K562 (cell line): ENCODE measurements around the gene CALHM4. TPM values are rescaled to one million over a fixed set of nuclear protein-coding genes. Genes with fewer than 3 reads are reported as not detected.

Source experiments
- ATAC-seq: fragments of 200-7000 bp; cut with Tn5 transposase; 3 replicates; pipeline ENCODE4 v1.9.1; 2020; ENCODE audit warnings: moderate library complexity
- BruUV-seq: library from RNA; stranded (reverse); fragments of 400-500 nt; replicated peaks from 2 replicates; lab custom pipeline; 2021; lab: Mats Ljungman, UMichigan
- CTCF ChIA-PET: fragments of 300-600 bp; formaldehyde crosslinking; extraction: SDS; loops from one replicate; lab custom pipeline; 2021; ENCODE audit warnings: low intra/inter-chr PET ratio; lab: Yijun Ruan, JAX
- POLR2A ChIA-PET: fragments of 300-600, 350-650 bp; sonication (Branson Sonifier 250); formaldehyde crosslinking; extraction: SDS; loops from one replicate; lab custom pipeline; 2021; ENCODE audit warnings: antibody characterized with exemption, inconsistent platforms; lab: Yijun Ruan, JAX
- DNase-seq, 4 experiments: peaks; one replicate each; pipeline versions ENCODE4 v3.0.0 to v3.0.0-alpha.2; 2011 to 2018; ENCODE audit warnings: low spot score in 3 of 4, mixed read lengths in 3 of 4; ENCODE audit errors: extremely low read depth in 1 of 4
- FAIRE-seq: peaks from 2 replicates; lab custom pipeline; 2011; peaks lifted over from hg19 to GRCh38; lab: Jason Lieb, UNC
- H2AFZ ChIP-seq: 2 replicates; pipeline ENCODE4 v1.6.0; 2011; ENCODE audit warnings: low read depth, low read length, control low read depth, inconsistent platforms
- H3K27ac ChIP-seq: fragments of 200-600 bp; 3 replicates; pipeline ENCODE4 v1.8.0; 2011; ENCODE audit warnings: low read depth, mild to moderate bottlenecking, control low read depth, inconsistent platforms, low read length, moderate library complexity, mixed read lengths; ENCODE audit errors: extremely low read depth
- H3K27me3 ChIP-seq, 2 experiments: fragments of 300-600 bp in 1 of 2; 2 replicates in 1 of 2; 3 replicates in 1 of 2; pipeline versions ENCODE4 v1.6.0 to v1.8.0; 2011; ENCODE audit warnings: inconsistent platforms in 2 of 2, low read length in 2 of 2, mild to moderate bottlenecking in 1 of 2, mixed read lengths in 1 of 2, moderate library complexity in 1 of 2; ENCODE audit not compliant: control insufficient read depth in 2 of 2, insufficient read depth in 2 of 2
- H3K36me3 ChIP-seq: fragments of 300-600 bp; 3 replicates; pipeline ENCODE4 v1.8.0; 2011; ENCODE audit warnings: mild to moderate bottlenecking, low read length, inconsistent platforms; ENCODE audit not compliant: control insufficient read depth, insufficient read depth
- H3K4me1 ChIP-seq, 2 experiments: fragments of 200-600 bp in 1 of 2; replicated peaks in 1 of 2; 2 replicates in 1 of 2; 3 replicates in 1 of 2; pipeline versions ENCODE4 v1.5.1 to v1.8.0; 2011; ENCODE audit warnings: inconsistent platforms in 2 of 2, low read length in 2 of 2, mild to moderate bottlenecking in 1 of 2, mixed read lengths in 1 of 2, moderate library complexity in 1 of 2; ENCODE audit not compliant: control insufficient read depth in 2 of 2, insufficient read depth in 2 of 2
- H3K4me2 ChIP-seq: 2 replicates; pipeline ENCODE4 v1.6.1; 2011; ENCODE audit warnings: low read length, control low read depth, inconsistent platforms, mixed read lengths; ENCODE audit not compliant: insufficient read depth
- H3K4me3 ChIP-seq: fragments of 200-600 bp; sonication (generic), shearing (Covaris generic); 2 replicates; pipeline ENCODE4 v1.5.1; 2016; ENCODE audit warnings: control low read depth, inconsistent platforms
- H3K79me2 ChIP-seq: fragments of 200-600 bp; 3 replicates; pipeline ENCODE4 v1.8.0; 2011; ENCODE audit warnings: low read length, inconsistent platforms; ENCODE audit not compliant: control insufficient read depth, insufficient read depth
- H3K9ac ChIP-seq, 2 experiments: 2 replicates each; pipeline versions ENCODE4 v1.6.0 to v1.6.1; 2011; ENCODE audit warnings: low read depth in 2 of 2, low read length in 2 of 2, control low read depth in 1 of 2, inconsistent platforms in 1 of 2, mild to moderate bottlenecking in 1 of 2, mixed read lengths in 1 of 2; ENCODE audit not compliant: insufficient read depth in 1 of 2
- H3K9me1 ChIP-seq: one replicate; pipeline ENCODE4 v1.6.0; 2011; ENCODE audit warnings: inconsistent platforms, mild to moderate bottlenecking, low read length, moderate library complexity; ENCODE audit not compliant: control insufficient read depth, insufficient read depth
- H3K9me3 ChIP-seq: replicated peaks from 2 replicates; pipeline ENCODE4 v1.5.1; 2011; ENCODE audit warnings: low read depth, low read length, inconsistent platforms; ENCODE audit not compliant: control insufficient read depth, insufficient read depth
- H4K20me1 ChIP-seq: replicated peaks from 2 replicates; pipeline ENCODE4 v1.6.1; 2011; ENCODE audit warnings: low read length, inconsistent platforms, mixed read lengths; ENCODE audit not compliant: control insufficient read depth, insufficient read depth
- CBX8 ChIP-seq: fragments of 200-600 bp; sonication (generic); IDR thresholded peaks from 2 replicates; pipeline ENCODE4 v1.6.1; 2012; ENCODE audit warnings: borderline replicate concordance, mixed run types, low read depth, mild to moderate bottlenecking, moderate library complexity, mixed read lengths, low read length, control low read depth, inconsistent platforms; ENCODE audit not compliant: poor library complexity, severe bottlenecking; ENCODE audit errors: extremely low read depth
- CCAR2 ChIP-seq: fragments of 200-400 bp; formaldehyde crosslinking; IDR thresholded peaks from 2 replicates; pipeline ENCODE4 v1.6.1; 2017; ENCODE audit warnings: mild to moderate bottlenecking, low read depth, low read length
- HNRNPLL ChIP-seq: fragments of 200-400 bp; formaldehyde crosslinking; IDR thresholded peaks from 2 replicates; pipeline ENCODE4 v1.6.1; 2017; ENCODE audit warnings: low read length, low read depth, mild to moderate bottlenecking; ENCODE audit not compliant: poor library complexity, severe bottlenecking
- PML ChIP-seq: IDR thresholded peaks from 2 replicates; pipeline ENCODE4 v1.6.1; 2012; ENCODE audit warnings: low read length, inconsistent platforms
- SIX5 ChIP-seq, 2 experiments: IDR thresholded peaks; 2 replicates each; pipeline ENCODE4 v1.6.1; 2011; ENCODE audit warnings: low read length in 2 of 2, borderline replicate concordance in 1 of 2, low read depth in 1 of 2, mild to moderate bottlenecking in 1 of 2, moderate library complexity in 1 of 2; ENCODE audit not compliant: insufficient read depth in 1 of 2
- SP2 ChIP-seq: IDR thresholded peaks from 2 replicates; pipeline ENCODE4 v1.6.1; 2011; ENCODE audit warnings: mild to moderate bottlenecking, low read depth, low read length, moderate library complexity; ENCODE audit not compliant: poor library complexity, severe bottlenecking; ENCODE audit errors: extremely low read depth
- TAF1 ChIP-seq: IDR thresholded peaks from 2 replicates; pipeline ENCODE4 v1.6.1; 2011; ENCODE audit warnings: mild to moderate bottlenecking, low read length, moderate library complexity; ENCODE audit not compliant: insufficient read depth, control insufficient read depth, severe bottlenecking; ENCODE audit errors: extremely low read depth
- TCFL5 ChIP-seq: fragments of 250-450 bp; sonication (Bioruptor Pico); conservative IDR thresholded peaks from 2 replicates; pipeline ENCODE4 v1.6.1; 2021; ENCODE audit warnings: mild to moderate bottlenecking, moderate library complexity, matching md5 sums
- ZFP36 ChIP-seq: fragments of 150-350 bp; IDR thresholded peaks from 2 replicates; pipeline ENCODE4 v1.6.1; 2018; ENCODE audit warnings: low read length, low read depth; ENCODE audit not compliant: partially characterized antibody
- ZNF165 ChIP-seq: fragments of 250-450 bp; sonication (Bioruptor Pico); IDR thresholded peaks from 2 replicates; pipeline ENCODE4 v1.4.0; 2020; ENCODE audit warnings: borderline replicate concordance
- ZNF280A ChIP-seq: fragments of 450-650 bp; IDR thresholded peaks from 2 replicates; pipeline ENCODE4 v1.6.1; 2018; ENCODE audit warnings: mild to moderate bottlenecking, low read depth; ENCODE audit not compliant: partially characterized antibody
- ZNF282 ChIP-seq: sonication (generic); formaldehyde crosslinking; IDR thresholded peaks from 2 replicates; pipeline ENCODE4 v1.8.1; 2023; ENCODE audit warnings: missing genetic modification reagents
- ZNF76 ChIP-seq: fragments of 250-450 bp; sonication (Bioruptor Pico); IDR thresholded peaks from 2 replicates; pipeline ENCODE4 v1.4.0; 2020; ENCODE audit warnings: mild to moderate bottlenecking, moderate library complexity, borderline replicate concordance
- in situ Hi-C: fragments of 300-500 bp; cut with MboI; formaldehyde crosslinking; loops from 4 replicates; pipeline ENCODE4 v1.15.0; 2018; ENCODE audit warnings: inconsistent platforms, mixed read lengths
- intact Hi-C: fragments of 100-400 bp; cut with micrococcal nuclease; formaldehyde crosslinking; loops from 2 replicates; pipeline ENCODE4 v1.14.2; 2022
- polyA plus RNA-seq, 8 experiments: library from polyadenylated mRNA; depleted of rRNA in 4 of 8; stranded (reverse) in 5 of 8; unstranded in 3 of 8; fragments of >200 nt; fragmentation: Nextera tagmentation in 2 of 8; fragmentation: Illumina TruSeq in 1 of 8; extraction: Ambion mirVana in 2 of 8; extraction: Trizol in 1 of 8; gene quantifications; 2 replicates each; pipeline versions ENCODE4 v1.2.1 to v1.2.3, GENCODE V29; 2011 to 2014; ENCODE audit warnings: inconsistent platforms in 1 of 8, missing spikeins in 1 of 8
- total RNA-seq, 7 experiments: library from RNA; depleted of rRNA in 6 of 7; stranded (reverse); fragments of >200 nt in 6 of 7; fragmentation: Illumina TruSeq in 2 of 7; extraction: Trizol in 2 of 7; gene quantifications; 2 replicates each; pipeline versions ENCODE4 v1.2.1 to v1.2.3, GENCODE V29; 2011 to 2021; ENCODE audit warnings: low replicate concordance in 1 of 7
- TF ChIP-seq, protein P1 (sequence below): sonication (generic); formaldehyde crosslinking; IDR thresholded peaks from 2 replicates; pipeline ENCODE4 v1.8.0; 2023; ENCODE audit warnings: mild to moderate bottlenecking, missing genetic modification reagents

The CALHM4 gene
- total and polyA plus RNA-seq, 9 of the 15 experiments (the other 6 are each of a cell fraction or from before 2014, with no cell fraction given): not detected

- TF ChIP-seq, protein P1, sequence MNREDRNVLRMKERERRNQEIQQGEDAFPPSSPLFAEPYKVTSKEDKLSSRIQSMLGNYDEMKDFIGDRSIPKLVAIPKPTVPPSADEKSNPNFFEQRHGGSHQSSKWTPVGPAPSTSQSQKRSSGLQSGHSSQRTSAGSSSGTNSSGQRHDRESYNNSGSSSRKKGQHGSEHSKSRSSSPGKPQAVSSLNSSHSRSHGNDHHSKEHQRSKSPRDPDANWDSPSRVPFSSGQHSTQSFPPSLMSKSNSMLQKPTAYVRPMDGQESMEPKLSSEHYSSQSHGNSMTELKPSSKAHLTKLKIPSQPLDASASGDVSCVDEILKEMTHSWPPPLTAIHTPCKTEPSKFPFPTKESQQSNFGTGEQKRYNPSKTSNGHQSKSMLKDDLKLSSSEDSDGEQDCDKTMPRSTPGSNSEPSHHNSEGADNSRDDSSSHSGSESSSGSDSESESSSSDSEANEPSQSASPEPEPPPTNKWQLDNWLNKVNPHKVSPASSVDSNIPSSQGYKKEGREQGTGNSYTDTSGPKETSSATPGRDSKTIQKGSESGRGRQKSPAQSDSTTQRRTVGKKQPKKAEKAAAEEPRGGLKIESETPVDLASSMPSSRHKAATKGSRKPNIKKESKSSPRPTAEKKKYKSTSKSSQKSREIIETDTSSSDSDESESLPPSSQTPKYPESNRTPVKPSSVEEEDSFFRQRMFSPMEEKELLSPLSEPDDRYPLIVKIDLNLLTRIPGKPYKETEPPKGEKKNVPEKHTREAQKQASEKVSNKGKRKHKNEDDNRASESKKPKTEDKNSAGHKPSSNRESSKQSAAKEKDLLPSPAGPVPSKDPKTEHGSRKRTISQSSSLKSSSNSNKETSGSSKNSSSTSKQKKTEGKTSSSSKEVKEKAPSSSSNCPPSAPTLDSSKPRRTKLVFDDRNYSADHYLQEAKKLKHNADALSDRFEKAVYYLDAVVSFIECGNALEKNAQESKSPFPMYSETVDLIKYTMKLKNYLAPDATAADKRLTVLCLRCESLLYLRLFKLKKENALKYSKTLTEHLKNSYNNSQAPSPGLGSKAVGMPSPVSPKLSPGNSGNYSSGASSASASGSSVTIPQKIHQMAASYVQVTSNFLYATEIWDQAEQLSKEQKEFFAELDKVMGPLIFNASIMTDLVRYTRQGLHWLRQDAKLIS (CRISPR knock-in tag): no peak
Measured at GRCh38 chr6:116533233-116533957, 20.2 kb upstream of the CALHM4 start (continued).

GRCh38 chr6:116535109-116535508 is 18.4 kb upstream of the CALHM4 start:
- Histone ChIP-seq H3K4me1 (no peaks in the 10 kb centered on the region), H3K9me3 (no peaks in the 10 kb centered on the region), H3K79me2 (no peaks in the 10 kb centered on the region), H3K9me1 (no peaks in the 10 kb centered on the region), H2AFZ (no peak overlapping the region), H3K27me3 (no peaks in the 10 kb centered on the region), H3K36me3 (no peaks in the 10 kb centered on the region), H3K27ac (no peak overlapping the region), H4K20me1 (no peaks in the 10 kb centered on the region), H3K4me3 (no peak overlapping the region), H3K4me2 (no peak overlapping the region), H3K9ac (no peak overlapping the region)
- intact Hi-C loops: loop anchor here (5.0 kb wide), 2 partner anchors 97 to 432 kb away; no protein-coding TSS in a partner anchor
- POLR2A ChIA-PET: interaction anchor here (0.6 kb wide), 1 partner anchor 19 kb away, joined by 3 read pairs; no protein-coding TSS in a partner anchor
- CTCF ChIA-PET: no interaction called here
- DNase-seq (no peak), ATAC-seq (no peak), FAIRE-seq (no peak)
- in situ Hi-C loops: loop anchor here (10.0 kb wide), 1 partner anchor 270 kb away; no protein-coding TSS in a partner anchor
- BruUV-seq: no TSS peak
- TF ChIP-seq ZNF280A (no peak), TCFL5 (CRISPR knock-in tag) (no peak), TAF1 (no peak), SIX5 (IDR thresholded peaks at IDR 0.05; ENCODE audit: borderline replicate concordance in 1 of 2, insufficient read depth in 1 of 2, low read depth in 1 of 2, low read length in 2 of 2) (no peak), ZNF282 (no peak), ZNF165 (CRISPR knock-in tag) (no peak), CCAR2 (no peak), ZFP36 (no peak), SP2 (no peak), PML (no peak), ZNF76 (CRISPR knock-in tag) (no peak), CBX8 (no peak), HNRNPLL (no peak)
